Mucosa of gallbladder (tissue), 1 donor: ENCODE data around the gene CPHXL2. TPM values are rescaled to one million over a fixed set of nuclear protein-coding genes. Genes with fewer than 3 reads are reported as not detected.

Source experiments
- total RNA-seq: library from RNA; stranded (reverse); gene quantifications from one replicate; pipeline ENCODE4 v1.2.1, GENCODE V29; 2021
- donor health status: DM: no; HTN: no; CAD: no.

CPHXL2 gene
- total RNA-seq, 1 donor from 2014 or later: not detected

Other genes with a start within 250 kb of the CPHXL2 start
- gene CFDP1, start 243.5 kb downstream of the CPHXL2 start, total RNA-seq: 45.2 TPM
- 32.1 TPM for gene TMEM170A, start 212.3 kb downstream of the CPHXL2 start, total RNA-seq
- 0.20 TPM for gene CHST6, start 181.6 kb downstream of the CPHXL2 start, total RNA-seq
- 0.63 TPM for gene CHST5, start 140.9 kb downstream of the CPHXL2 start, total RNA-seq
- gene TMEM231, start 120.8 kb downstream of the CPHXL2 start, total RNA-seq: 13.9 TPM
- gene GABARAPL2, start 110.6 kb downstream of the CPHXL2 start, total RNA-seq: 121 TPM
- 57.2 TPM for gene ADAT1, start 53.7 kb downstream of the CPHXL2 start, total RNA-seq
- gene KARS1, start 29.3 kb downstream of the CPHXL2 start, total RNA-seq: 80.6 TPM
- 62.2 TPM for gene TERF2IP, start 29.2 kb downstream of the CPHXL2 start, total RNA-seq
- not detected for gene DUXB, start 24.5 kb upstream of the CPHXL2 start, total RNA-seq
- not detected for gene CPHXL, start 49.5 kb upstream of the CPHXL2 start, total RNA-seq